CD4-positive, alpha-beta T cell treated with Interleukin-4 for 1 hour (primary cell): Measurements from ENCODE around the gene BAHD1.

Experiments
- DNase-seq, 2 donors: peaks; one replicate each; pipeline ENCODE4 v3.0.0-alpha.2; 2020 to 2022

The BAHD1 gene

GRCh38 chr15:40425681-40426080, 15.1 kb upstream of the BAHD1 start:
- DNase-seq = no peak

GRCh38 chr15:40427188-40427587, 13.6 kb upstream of the BAHD1 start:
- DNase-seq = no peak

GRCh38 chr15:40428185-40428584, 12.6 kb upstream of the BAHD1 start:
- DNase-seq = no peak

GRCh38 chr15:40429068-40429710, 11.6 kb upstream of the BAHD1 start:
- no peak for DNase-seq

- DNase-seq = no peak
These were observed 10.4 kb upstream of the BAHD1 start for GRCh38 chr15:40430271-40430805.

- DNase-seq = no peak
These were observed 5.6 kb upstream of the BAHD1 start for GRCh38 chr15:40435023-40435709.

- DNase-seq = no peak
These were observed 5.1 kb upstream of the BAHD1 start for GRCh38 chr15:40435710-40436089.

GRCh38 chr15:40436116-40436891, 4.4 kb upstream of the BAHD1 start:
- no peak for DNase-seq

- DNase-seq = no peak
These were observed 3.6 kb upstream of the BAHD1 start for GRCh38 chr15:40436892-40437751.

- no peak for DNase-seq
These were observed 2.7 kb upstream of the BAHD1 start for GRCh38 chr15:40437752-40438687.

GRCh38 chr15:40438712-40439111, 2.0 kb upstream of the BAHD1 start:
- DNase-seq = no peak

- no peak for DNase-seq
These were observed 1.2 kb upstream of the BAHD1 start for GRCh38 chr15:40439461-40439959.

GRCh38 chr15:40439960-40440742, 602 bp upstream of the BAHD1 start:
- DNase-seq = no peak

- DNase-seq = no peak
These were observed 1.1 kb downstream of the BAHD1 start for GRCh38 chr15:40441565-40442531.

GRCh38 chr15:40443255-40443654, 2.5 kb downstream of the BAHD1 start:
- no peak for DNase-seq

GRCh38 chr15:40443846-40444245, 3.1 kb downstream of the BAHD1 start:
- no peak for DNase-seq

- DNase-seq = no peak
These were observed 4.0 kb downstream of the BAHD1 start for GRCh38 chr15:40444736-40445135.

GRCh38 chr15:40445421-40445922, 4.7 kb downstream of the BAHD1 start:
- DNase-seq = no peak

GRCh38 chr15:40446144-40446543, 5.4 kb downstream of the BAHD1 start:
- DNase-seq = no peak
